Nasal cavity respiratory epithelium epithelial cell of viscerocranial mucosa (primary cell): ENCODE measurements around the gene PAEP. TPM values are rescaled to one million over a fixed set of nuclear protein-coding genes. Genes with fewer than 3 reads are reported as not detected.

Source experiments
- total RNA-seq: library from RNA; depleted of rRNA; stranded (reverse); fragments of >200 nt; gene quantifications from 2 replicates; pipeline ENCODE4 v1.2.3, GENCODE V29; 2014

The PAEP gene
- not detected in 2 replicates for total RNA-seq

GRCh38 chr9:135561391-135562234 lies at the start of gene PAEP:
TSS of gene PAEP (plus strand) at chr9:135561756.

GRCh38 chr9:135520916-135521607 lies 40.5 kb upstream of the PAEP start, which contains the start of gene LCN1:
TSS of gene LCN1 (plus strand) at chr9:135521440. CDS start at chr9:135521498, 58 bp downstream.

GRCh38 chr9:135545646-135546176 lies 15.8 kb upstream of the PAEP start, which contains the start of gene OBP2A:
TSS of gene OBP2A (plus strand) at chr9:135546126. CDS start at chr9:135546181, 55 bp downstream.

Other genes starting within 250 kb of the PAEP start
- 26.7 and 30.4 TPM in 2 replicates for gene PPP1R26, start 82.0 kb upstream of the PAEP start, total RNA-seq
- gene MRPS2, start 61.1 kb upstream of the PAEP start, total RNA-seq, result 18.8 and 21.8 TPM in 2 replicates
- gene LCN1, start 40.3 kb upstream of the PAEP start, total RNA-seq, result not detected in 2 replicates
- gene OBP2A, start 15.6 kb upstream of the PAEP start, total RNA-seq, result not detected in 2 replicates
- not detected in 2 replicates for gene GLT6D1, start 77.8 kb downstream of the PAEP start, total RNA-seq
- gene LCN9, start 101.6 kb downstream of the PAEP start, total RNA-seq, result not detected in 2 replicates
- not detected in 2 replicates for gene SOHLH1, start 137.7 kb downstream of the PAEP start, total RNA-seq
- not detected in 2 replicates for gene KCNT1, start 140.4 kb downstream of the PAEP start, total RNA-seq